GM19455 (cell line): ENCODE measurements around the gene CD40.

Experiments used
- ATAC-seq: cut with Tn5 transposase; IDR thresholded peaks from one replicate; pipeline ENCODE4 v1.9.1; 2021; ENCODE audit not compliant: unreplicated experiment

Gene CD40

GRCh38 chr20:46122516-46123481, 4.7 kb downstream of the CD40 start:
- ATAC-seq, result no peak

DNA sequence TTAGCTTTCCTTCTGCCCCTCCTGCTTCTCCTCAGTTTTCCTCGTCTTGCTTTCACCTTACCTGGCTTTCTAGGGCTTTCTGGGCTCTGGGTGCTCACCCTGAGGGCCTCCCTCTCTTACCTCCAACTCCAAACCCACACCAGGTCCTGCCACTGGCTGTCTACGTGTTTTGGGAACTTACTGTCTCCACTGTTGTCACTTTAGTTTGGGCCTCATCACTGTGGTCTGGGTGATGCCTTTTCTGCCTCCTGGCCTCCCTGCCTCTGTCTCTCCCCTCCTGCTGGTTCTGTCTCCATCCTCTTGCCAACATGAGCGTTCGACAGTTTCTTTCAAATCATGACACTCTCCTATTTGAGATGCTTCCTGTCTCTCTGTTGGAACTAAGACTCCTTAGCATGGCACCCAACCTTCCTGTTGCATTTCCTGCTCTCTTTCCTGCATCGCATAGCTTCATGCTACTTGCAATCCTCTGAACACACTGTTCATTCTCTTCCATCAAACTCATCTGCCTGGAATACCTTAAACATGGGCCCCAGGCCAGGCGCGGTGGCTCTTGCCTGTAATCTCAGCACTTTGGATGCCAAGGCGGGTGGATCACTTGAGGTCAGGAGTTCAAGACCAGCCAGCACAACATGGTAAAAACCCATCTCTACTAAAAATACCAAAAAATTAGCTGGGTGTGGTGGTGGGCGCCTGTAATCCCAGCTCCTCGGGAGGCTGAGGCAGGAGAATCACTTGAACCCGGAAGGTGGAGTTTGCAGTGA, 5.5 kb downstream of the CD40 start:
- ATAC-seq, result no peak

- no peak for ATAC-seq
These were observed 8.4 kb downstream of the CD40 start for GRCh38 chr20:46126440-46127056.

GRCh38 chr20:46127396-46128010, 9.4 kb downstream of the CD40 start:
- ATAC-seq, result no peak

- ATAC-seq, result no peak
These were observed 10.4 kb downstream of the CD40 start for GRCh38 chr20:46128310-46129151.

GRCh38 chr20:46129955-46130481, 11.9 kb downstream of the CD40 start:
- no peak for ATAC-seq

DNA sequence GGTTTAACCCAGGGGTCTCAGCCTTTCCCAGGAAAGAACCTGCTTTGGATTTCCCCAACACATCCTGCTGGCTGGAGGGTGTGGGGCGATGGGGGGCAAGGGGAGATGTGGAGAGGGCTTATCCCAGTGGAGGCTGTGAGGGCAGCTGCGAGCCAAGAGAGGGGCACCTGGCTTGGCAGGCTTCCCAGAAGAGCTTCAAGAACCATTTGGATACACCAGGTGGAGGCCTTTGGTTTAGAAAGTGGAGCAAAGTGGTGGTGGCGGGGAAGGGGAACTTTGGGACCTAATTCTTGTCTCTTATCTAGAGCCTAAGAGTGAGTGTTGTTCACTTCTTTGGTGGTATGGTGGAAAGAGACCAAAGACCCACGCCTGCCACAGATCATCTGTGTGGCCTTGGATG, 12.4 kb downstream of the CD40 start:
- ATAC-seq, result no peak

DNA sequence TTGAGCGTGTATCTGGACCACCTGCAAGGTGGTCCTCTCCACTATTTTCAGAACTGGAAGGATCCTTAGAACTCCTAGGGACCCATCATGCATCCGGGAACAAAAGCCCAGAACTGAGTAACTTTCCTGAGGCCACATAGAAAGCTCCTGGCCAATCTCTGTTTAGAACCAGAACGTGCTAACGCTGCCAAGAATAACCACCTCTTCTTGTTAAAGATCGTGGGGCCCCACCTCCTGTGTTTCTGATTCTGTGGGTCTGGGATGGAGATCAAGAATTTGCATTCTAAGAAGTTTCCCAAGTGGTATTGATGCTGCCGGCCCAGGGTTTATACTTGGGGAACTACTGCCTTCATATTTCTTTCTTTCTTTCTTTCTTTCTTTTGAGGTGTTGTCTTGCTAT, 13.3 kb downstream of the CD40 start:
- ATAC-seq, result no peak

- ATAC-seq, result no peak
These were observed 14.6 kb downstream of the CD40 start for GRCh38 chr20:46132705-46133120.

DNA sequence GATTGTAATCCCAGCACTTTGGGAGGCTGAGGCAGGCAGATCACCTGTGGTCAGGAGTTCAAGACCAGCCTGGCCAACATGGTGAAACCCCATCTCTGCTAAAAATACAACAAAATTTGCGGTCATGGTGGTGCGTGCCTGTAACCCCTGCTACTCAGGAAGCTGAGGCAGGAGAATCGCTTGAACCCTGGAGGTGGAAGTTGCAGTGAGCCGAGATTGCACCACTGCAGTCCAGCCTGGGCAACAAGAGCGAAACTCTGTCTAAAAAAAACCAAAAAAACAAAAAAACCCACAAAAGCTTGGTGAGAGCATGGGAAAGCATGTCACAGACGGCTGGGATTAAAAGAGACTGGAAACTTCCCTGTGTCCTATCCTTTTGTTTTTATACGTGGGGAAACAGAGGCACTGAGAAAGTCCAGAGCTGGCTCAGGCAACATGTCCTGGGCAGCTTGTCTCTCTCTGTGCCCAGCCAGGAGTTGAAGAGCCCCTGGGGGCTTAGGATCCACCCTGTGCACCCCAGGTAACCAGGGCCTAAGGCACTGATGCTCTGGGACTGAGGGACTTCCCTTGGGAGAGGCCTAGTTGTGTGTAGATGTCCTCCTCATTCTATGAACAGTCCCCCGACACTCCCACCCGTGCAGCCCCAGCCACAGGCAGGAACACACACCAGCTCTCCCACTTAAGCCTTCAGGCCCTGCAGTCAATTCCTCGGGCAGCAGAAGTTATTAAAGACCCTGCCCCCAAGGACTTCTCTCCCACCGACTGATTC, 16.0 kb downstream of the CD40 start:
- no peak for ATAC-seq

- no peak for ATAC-seq
These were observed 16.6 kb downstream of the CD40 start for GRCh38 chr20:46134716-46135115.

- no peak for ATAC-seq
These were observed 17.9 kb downstream of the CD40 start for GRCh38 chr20:46135856-46136633.

DNA sequence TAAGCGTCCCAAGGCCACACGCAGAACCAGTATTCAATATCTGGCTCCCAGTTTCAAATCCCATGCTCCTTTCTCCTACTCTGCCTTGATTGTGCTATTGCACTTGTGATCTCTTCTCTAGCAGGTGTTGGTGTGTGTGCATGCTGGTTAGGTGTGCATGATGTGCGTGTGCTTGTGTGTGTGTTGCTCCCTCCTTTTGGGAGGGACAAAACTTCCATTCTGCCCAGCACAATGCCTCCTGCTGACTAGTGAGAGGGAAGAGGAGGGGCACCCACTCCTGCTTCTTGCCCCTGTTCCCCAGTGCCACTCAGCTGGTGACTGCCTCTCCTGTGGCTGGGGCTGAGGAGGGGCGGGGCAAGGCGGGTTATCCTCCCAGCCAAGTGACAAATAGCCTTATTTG, 19.7 kb downstream of the CD40 start:
- ATAC-seq, result no peak

GRCh38 chr20:46139266-46139889, 21.3 kb downstream of the CD40 start:
- ATAC-seq, result no peak

- ATAC-seq, result no peak
These were observed 21.9 kb downstream of the CD40 start for GRCh38 chr20:46139908-46140482.

- ATAC-seq, result no peak
These were observed 24.0 kb downstream of the CD40 start for GRCh38 chr20:46142124-46142523.

- no peak for ATAC-seq
These were observed 26.4 kb downstream of the CD40 start for GRCh38 chr20:46144432-46145025.
